ENCODE measurements around the gene SRPRB. TPM values are rescaled to one million over a fixed set of nuclear protein-coding genes. Genes with fewer than 3 reads are reported as not detected.

Gene SRPRB
- total RNA-seq, 1 experiment from 2014 or later: 54.8 TPM

- H3K79me1 ChIP-seq (ENCODE audit: insufficient read depth, low read depth, low read length, poor library complexity, severe bottlenecking): no peaks in the 10 kb centered on the region
- no peaks in the 10 kb centered on the region for H3K4me1 ChIP-seq (ENCODE audit: insufficient read depth, low read length)
- no peak overlapping the region for H2BK20ac ChIP-seq (ENCODE audit: low read depth, low read length, poor library complexity, severe bottlenecking)
- H3K27me3 ChIP-seq (ENCODE audit: insufficient read depth, low read length): no peaks in the 10 kb centered on the region
- no peaks in the 10 kb centered on the region for H3K9me3 ChIP-seq (ENCODE audit: control insufficient read depth, low read depth, low read length)
- Mint-ChIP-seq H3K27me3 (ENCODE audit: low read depth) (no peaks in the 10 kb centered on the region; the same call in 1 of the 2 replicates), H3K27ac (no peak overlapping the region), H3K4me3 (no peak overlapping the region), H3K9me3 (no peaks in the 10 kb centered on the region), H3K36me3 (ENCODE audit: insufficient read depth in 1 of 3, low read depth in 3 of 3) (peaks cover 0 to 3% (median 0%) of the 10 kb centered on the region in 3 experiments; a peak in 1 of 7 replicates), H3K4me1 (peaks cover 5 to 6% of the 10 kb centered on the region in 2 experiments; a peak in 1 of 4 replicates)
- H3K79me2 ChIP-seq (ENCODE audit: insufficient read depth, low read length): no peaks in the 10 kb centered on the region
- no peak overlapping the region for H2AFZ ChIP-seq (ENCODE audit: low read length)
- no peak overlapping the region for H2BK120ac ChIP-seq (ENCODE audit: low read depth, low read length, poor library complexity, severe bottlenecking)
- H3K23me2 ChIP-seq (ENCODE audit: insufficient read length, low read depth, low read length, poor library complexity, severe bottlenecking): no peaks in the 10 kb centered on the region
- no peaks in the 10 kb centered on the region for H4K20me1 ChIP-seq (ENCODE audit: control insufficient read depth, insufficient read depth, insufficient read length)
- no peak overlapping the region for H2AK5ac ChIP-seq (ENCODE audit: insufficient read length, low read length)
- H2BK12ac ChIP-seq (ENCODE audit: insufficient read length, low read depth, low read length): no peak overlapping the region
- no peak overlapping the region for H3K23ac ChIP-seq (ENCODE audit: insufficient read length, low read depth, low read length)
- no peak for DNase-seq
- no peak overlapping the region for H4K8ac ChIP-seq (replicated peaks; ENCODE audit: insufficient read length, low read depth, low read length)
- no peak overlapping the region for H3K9ac ChIP-seq (ENCODE audit: extremely low read depth, insufficient read length, low read length)
- no peak overlapping the region for H3K14ac ChIP-seq (ENCODE audit: insufficient read depth, low read length)
- H3K18ac ChIP-seq (ENCODE audit: insufficient read length, low read depth, low read length): no peak overlapping the region
- H3K4ac ChIP-seq (ENCODE audit: low read depth, low read length): no peak overlapping the region
- H4K5ac ChIP-seq (ENCODE audit: insufficient read length, low read depth, low read length): no peak overlapping the region
- H4K91ac ChIP-seq (ENCODE audit: insufficient read length, low read depth, low read length): no peak overlapping the region
- WGBS (ENCODE audit: extremely low coverage, insufficient read length, low lambda C conversion rate): no CpG with 5 or more reads among the region's 6 CpGs
- no peak overlapping the region for H3K56ac ChIP-seq (ENCODE audit: insufficient read length, low read depth, low read length)
- no peak overlapping the region for H3T11ph ChIP-seq (ENCODE audit: low read length)
- no peak overlapping the region for H2BK15ac ChIP-seq (ENCODE audit: low read depth, low read length)
- no peak overlapping the region for H3K27ac ChIP-seq (ENCODE audit: insufficient read length, low read depth, low read length)
- TF ChIP-seq CTCF (conservative IDR thresholded peaks at IDR 0.05): no peak
- no peak overlapping the region for H3K4me2 ChIP-seq (ENCODE audit: insufficient read depth, insufficient read length, low read length)
- no peak overlapping the region for H2BK5ac ChIP-seq (ENCODE audit: insufficient read length, low read length)
Measured at GRCh38 chr3:133840767-133841166, 35.2 kb downstream of the SRPRB start.
